Measurements from ENCODE around the gene QRSL1.
A peak's percentile ranks its signal among the peaks of the same experiment; 100 is the strongest.

QRSL1 gene

DNA sequence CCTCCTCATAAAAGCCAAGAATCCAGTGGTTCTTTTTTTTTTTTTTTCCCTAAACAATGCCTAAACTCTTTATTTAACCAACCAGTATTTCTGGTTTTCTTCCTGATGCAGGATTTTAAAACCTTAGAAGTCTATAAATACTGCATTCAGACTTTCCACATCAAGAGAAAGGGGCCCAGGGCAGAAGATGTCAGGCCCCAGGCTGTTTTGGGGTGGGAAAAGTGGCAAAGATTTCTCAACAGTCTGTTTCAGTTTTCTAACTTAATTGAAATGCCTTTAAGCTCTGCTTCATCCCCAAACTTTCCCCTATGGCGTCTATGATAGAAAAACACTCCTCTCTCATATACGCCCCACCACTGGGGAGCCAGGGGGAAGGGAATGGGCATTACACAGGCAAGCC is 33.1 kb downstream of the QRSL1 start:
- TF ChIP-seq, protein P1, sequence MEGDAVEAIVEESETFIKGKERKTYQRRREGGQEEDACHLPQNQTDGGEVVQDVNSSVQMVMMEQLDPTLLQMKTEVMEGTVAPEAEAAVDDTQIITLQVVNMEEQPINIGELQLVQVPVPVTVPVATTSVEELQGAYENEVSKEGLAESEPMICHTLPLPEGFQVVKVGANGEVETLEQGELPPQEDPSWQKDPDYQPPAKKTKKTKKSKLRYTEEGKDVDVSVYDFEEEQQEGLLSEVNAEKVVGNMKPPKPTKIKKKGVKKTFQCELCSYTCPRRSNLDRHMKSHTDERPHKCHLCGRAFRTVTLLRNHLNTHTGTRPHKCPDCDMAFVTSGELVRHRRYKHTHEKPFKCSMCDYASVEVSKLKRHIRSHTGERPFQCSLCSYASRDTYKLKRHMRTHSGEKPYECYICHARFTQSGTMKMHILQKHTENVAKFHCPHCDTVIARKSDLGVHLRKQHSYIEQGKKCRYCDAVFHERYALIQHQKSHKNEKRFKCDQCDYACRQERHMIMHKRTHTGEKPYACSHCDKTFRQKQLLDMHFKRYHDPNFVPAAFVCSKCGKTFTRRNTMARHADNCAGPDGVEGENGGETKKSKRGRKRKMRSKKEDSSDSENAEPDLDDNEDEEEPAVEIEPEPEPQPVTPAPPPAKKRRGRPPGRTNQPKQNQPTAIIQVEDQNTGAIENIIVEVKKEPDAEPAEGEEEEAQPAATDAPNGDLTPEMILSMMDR (IDR thresholded peaks at IDR 0.05; ENCODE audit: extremely low read depth, missing control alignments) = no peak
- no peak for DNase-seq (ENCODE audit: low spot score)

DNA sequence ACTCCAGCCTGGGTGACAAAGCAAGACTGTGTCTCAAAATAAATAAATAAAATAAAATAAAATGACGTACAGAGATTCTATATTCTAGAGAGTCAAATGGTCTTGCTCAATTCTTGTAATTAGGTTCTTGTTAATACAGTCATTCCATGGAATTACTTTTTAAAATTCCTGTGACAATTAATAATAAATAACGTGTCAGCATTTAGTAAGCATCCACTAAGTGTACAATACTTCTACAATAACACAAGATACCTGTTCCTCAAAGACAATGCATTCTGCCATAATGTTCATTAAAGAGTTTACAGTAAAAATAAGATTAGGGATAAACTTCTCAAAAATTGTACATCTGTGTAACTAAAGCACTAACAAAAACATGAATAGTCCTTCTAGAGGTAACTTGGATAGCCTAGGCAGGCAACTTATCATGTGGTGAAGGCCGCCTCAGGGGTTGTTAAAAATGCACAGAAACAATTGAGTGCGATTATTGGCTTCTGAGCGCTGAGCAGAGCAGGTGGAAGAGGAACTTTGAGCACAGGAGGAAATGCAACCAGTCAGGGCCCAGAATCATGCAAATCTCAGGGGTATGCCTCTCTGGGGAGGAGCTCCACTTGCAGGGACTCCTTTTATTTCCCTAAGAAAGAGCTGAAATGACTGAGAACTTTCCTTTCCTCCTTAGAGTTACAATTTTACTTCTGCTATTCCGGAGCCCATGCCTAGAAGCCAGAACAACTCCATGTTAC is 37.1 kb downstream of the QRSL1 start:
- peak; percentile 21 for DNase-seq (ENCODE audit: low spot score)
- TF ChIP-seq, protein P1 (IDR thresholded peaks at IDR 0.05; ENCODE audit: extremely low read depth, missing control alignments) = no peak

DNA sequence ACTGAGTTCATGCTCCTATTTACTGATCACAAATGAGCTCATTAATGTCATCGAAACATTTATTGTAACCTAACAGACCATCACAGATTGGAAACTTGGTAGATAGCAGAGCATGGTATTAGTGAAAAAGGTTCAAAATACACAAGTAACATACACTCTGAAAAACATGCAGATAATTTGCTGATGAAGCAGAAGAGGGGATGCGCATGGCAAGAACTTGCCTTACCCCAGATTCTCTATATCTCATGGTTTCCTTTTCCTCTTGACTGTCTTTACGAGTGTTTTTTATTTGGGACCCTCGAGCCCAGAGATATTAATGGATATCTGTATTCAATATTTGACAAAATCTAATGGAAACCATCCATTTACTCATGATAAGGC is 37.6 kb downstream of the QRSL1 start:
- TF ChIP-seq, protein P1 (IDR thresholded peaks at IDR 0.05; ENCODE audit: extremely low read depth, missing control alignments) = no peak
- DNase-seq (ENCODE audit: low spot score) = no peak

DNA sequence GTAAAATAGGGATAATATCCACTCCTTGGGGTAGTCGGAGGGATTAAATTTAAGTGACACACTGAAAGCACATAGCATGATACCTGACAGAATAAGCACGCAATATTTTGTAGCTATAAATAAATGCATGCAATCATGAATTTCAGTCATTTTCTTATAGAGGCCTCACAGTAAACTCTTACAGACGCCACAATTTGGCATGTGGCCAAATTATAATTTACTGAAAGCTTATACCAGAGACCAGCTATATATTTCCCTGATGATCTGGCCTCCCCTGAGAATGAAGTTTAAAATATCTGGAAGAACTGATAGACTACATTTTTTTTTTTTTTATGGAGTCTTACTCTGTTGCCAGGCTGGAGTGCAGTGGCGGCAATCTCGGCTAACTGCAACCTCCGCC is 40.9 kb downstream of the QRSL1 start:
- no peak for DNase-seq (ENCODE audit: low spot score)
- TF ChIP-seq, protein P1 (IDR thresholded peaks at IDR 0.05; ENCODE audit: extremely low read depth, missing control alignments) = no peak

DNA sequence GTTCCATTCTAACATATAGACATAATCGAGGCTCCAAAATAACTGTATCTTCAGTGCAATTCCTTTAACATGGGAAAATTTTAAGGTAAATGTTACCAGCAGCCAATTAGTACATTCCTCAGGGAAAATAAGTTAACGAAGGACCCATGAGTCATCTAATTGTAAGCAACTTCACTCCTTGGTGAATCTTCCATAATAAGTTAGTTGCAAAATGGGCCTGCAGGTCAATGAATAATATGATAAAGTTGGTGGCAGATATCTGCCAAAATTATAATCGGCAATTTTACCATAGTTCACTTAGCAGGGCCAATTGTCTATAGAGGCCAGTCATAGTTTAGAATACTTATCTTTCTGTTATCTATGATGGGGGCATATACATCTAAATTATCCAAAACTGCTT is 42.3 kb downstream of the QRSL1 start:
- TF ChIP-seq, protein P1 (IDR thresholded peaks at IDR 0.05; ENCODE audit: extremely low read depth, missing control alignments) = no peak
- DNase-seq (ENCODE audit: low spot score) = no peak

DNA sequence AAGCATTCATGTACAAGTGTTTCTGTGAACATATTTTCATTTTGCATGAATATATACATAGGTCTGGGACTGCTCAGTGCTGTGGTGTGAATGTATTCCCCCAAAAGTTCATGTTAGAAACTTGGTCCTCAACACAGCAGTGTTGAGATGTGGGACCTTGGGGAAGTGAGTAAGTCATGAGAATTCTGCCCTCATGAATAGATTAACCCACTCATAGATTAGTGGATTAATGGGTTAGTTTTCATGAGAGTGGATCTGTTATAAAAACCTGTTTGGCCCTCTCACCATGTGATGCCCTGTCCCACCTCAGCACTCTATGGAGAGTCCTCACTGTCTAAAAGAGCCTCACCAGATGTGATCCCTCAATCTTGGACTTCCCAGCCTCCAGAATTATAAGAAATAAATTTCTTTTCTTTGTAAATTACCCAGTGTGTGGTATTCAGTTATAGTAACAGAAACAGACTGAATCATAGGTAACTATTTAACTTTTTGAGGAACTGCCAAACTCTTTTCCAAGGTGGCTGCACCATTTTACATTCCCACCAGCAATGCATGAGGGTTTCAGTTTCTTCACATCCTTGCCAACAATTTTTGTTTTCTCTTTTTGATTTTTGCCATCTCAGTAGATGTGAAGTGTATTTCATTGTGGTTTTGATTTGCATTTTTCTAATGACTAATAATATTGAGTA is 45.3 kb downstream of the QRSL1 start:
- TF ChIP-seq, protein P1 (IDR thresholded peaks at IDR 0.05; ENCODE audit: extremely low read depth, missing control alignments) = no peak

DNA sequence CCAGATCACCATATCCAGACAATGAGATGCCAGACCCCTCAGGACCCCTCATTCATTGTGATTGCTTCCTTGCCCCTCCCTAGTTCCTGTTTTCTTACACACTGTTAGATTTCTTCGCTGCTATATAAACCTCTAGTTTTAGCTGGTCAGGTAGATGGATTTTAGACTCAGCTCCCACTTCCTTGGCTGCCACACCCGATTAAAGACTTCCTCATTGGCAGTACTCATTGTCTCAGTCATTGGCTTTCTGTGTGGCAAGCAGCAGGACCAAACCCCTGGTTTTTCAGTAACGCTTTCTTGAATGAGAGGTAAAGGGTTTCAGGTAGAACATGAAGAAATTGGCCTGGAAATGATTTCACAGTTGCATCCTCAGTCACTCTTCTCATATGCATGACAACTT is 47.9 kb downstream of the QRSL1 start:
- no peak for DNase-seq (ENCODE audit: low spot score)
- TF ChIP-seq, protein P1 (IDR thresholded peaks at IDR 0.05; ENCODE audit: extremely low read depth, missing control alignments) = no peak

More for the DNA sequence above, 45.3 kb downstream of the QRSL1 start:
- DNase-seq (ENCODE audit: low spot score) = no peak

Data from GM20000 (cell line).